ENCODE results near the gene MAIP1.

The MAIP1 gene

DNA sequence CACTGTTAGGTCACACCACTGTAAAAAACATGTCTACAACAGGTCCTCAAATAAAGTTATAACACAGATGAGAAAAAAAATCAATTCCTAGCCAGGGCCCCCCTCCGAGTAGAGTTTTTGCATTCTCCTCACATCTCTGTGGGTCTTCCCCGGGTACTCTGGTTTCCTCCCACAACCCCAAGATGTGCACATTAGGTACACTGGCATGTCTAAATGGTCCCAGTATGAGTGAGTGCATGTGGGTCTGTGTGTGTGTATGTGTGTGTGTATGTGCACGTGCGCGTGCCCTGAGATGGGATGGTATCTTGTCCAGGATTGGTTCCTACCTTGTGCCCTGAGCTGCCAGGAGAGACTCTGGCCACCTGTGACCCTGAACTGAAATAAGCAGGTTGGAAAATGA, 5.0 kb upstream of the MAIP1 start:
- DNase-seq: no peak

DNA sequence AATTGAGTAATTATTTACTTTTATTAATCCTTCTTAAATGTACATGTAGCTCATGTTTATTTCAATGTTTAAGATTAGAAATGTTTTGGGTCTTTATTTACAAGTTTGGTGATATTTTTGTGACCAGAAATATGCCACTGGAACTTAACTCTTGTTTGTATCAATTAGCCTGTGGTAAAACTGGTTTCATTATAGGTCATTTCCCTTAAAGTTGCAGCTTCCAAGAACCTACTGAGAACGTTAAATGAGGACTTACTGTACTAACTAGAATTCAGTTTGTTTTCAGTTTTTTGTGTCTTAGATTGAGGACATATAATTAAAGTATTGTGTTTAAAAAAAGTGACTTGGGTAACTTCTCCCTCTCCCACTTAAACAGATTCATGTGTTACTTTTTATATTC, 4.4 kb upstream of the MAIP1 start:
- no peak for DNase-seq

DNA sequence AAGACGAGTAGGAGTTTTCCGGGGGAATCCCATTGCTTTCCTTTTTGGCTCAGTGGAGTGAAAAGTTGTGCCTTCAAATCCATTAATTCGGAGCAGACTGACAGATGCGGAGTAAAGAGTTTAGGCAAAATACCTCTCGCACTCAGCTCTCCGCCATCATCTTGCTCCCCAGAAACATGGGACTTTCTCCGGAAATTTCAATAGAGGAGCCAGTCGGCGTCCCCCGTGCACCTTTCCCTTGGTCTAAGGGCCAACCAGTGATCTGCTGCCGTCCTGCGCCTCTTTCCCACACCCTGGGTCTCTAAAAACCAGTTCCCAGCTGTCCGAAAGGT, 409 bp upstream of the MAIP1 start:
- peak; percentile 22 for DNase-seq

DNA sequence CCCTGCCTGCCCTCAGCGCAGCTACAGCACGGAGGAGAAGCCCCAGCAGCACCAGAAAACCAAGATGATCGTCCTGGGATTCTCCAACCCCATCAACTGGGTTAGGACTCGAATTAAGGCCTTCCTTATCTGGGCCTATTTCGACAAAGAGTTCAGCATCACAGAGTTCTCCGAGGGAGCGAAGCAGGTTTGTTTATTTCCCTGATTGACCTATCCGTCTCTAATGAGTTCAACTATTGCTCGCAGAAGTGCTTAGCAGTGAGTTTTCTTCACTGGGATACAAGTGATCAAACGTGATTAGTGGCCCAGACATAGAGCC, 639 bp downstream of the MAIP1 start:
- DNase-seq: no peak

DNA sequence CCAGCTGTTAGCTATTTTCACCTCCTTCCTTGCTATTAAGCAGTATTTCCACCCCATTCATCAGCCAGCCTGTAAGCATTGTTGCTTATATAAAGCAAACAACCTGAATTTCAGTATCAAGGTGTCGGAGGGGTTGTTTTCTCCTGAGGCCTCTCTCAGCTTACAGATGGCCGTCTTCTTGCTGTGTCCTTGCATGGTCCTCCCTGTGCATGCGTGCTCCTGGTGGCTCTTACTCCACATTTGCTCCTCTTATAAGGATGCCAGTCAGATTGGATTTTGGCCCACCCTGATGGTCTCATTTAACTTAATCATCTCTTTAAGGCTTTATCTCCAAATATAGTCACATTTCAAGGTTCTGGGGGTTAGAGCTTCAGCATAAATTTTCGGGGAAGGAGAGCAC, 2.6 kb downstream of the MAIP1 start:
- no peak for DNase-seq

DNA sequence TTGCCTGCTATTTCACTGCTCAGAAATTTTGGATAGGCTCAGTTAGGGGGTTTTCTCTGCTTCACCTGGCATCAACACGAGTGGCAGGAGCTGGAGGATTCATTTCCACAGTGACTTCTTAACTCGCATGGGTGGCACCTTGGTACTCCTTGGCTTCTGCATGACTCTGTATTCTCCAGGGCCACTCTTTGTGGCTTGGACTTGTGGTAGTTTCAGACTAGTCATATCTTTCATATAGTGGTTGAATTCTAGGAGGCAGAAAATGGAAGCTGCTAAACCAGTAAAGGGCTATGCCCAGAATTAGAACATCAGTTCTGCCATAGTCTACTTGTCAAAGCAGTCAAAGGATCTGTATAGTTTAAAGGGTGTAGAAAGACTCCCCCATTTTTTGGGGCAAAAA, 6.8 kb downstream of the MAIP1 start:
- DNase-seq: no peak

DNA sequence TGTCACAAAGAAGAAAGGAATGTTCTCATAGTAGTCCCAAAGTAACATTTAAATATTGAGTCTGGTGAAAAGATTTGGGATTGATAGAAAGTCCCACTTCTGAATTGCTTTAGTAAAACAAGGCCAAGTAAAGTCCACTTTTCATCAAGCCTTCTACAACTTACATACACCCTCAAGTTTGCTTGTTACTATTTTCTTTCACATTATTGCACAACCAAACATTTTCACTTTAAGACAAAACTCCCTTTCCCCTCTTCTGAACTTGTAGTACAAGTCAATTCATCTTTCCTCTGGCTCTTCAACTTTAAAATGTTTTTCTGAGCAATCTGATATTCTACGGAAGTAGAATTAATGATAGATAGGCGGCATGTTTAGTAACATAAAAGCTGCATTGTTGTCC, 11.0 kb downstream of the MAIP1 start:
- DNase-seq: no peak

DNA sequence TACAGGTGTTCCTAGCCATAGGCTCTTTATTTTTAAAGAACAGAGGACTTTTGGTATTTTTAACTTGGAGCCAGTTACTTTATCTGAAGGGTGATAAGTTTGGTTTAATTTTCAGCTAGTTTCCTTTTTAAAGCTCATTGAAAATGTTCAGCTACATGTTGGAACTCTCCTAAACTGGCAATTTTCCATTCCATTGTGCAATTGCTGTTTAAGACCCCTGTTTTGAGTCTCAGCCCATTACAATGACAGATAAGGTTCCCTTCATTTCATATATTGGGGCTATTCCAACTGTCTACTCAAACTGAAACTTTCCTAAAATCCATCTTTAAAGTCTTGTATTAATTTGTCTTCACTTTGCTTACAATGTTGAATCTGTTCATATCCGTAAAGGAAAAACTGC, 11.6 kb downstream of the MAIP1 start:
- DNase-seq: no peak

DNA sequence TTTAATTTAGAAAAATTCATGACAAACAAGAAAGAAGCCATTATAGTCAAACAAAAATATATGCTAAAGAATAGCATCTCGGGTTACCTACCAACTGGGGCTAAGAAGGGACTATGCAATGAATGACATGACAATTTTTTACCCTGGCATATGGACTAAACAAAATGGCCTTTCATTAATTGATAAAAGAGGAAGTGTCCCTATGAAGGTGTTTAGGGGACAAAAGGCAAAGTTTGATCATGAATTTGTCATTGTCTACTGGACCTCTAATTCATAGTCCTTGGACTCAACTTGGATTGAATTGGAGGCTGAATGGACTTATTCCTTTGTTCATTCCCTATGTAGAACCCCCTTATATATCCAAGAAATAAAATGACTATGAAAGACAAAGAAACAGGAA, 12.7 kb downstream of the MAIP1 start:
- DNase-seq: no peak

DNA sequence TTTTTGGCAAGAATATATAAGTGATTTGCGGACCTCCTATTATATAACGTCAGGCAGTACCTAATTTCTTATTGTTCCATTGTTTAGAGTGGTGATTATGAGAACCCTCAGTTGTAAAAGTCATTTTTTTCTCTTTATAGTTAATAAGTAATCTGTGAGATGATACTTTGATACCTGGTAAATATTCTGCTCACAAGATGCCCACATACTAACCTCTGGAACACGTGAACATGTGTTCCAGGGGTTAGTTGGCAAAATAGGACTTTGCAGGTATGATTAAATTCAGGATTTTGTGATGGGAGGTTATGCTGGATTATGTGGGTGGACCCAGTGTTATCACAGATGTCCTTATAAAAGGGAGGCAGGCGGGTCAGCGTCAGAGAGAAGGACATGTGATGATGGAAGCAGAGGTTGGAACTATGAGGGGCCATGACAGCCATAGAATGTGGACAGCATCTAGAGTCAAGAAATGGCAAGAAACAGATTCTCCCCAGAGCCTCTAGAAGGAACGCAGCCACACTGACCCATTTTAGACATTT, 16.8 kb downstream of the MAIP1 start:
- no peak for DNase-seq

DNA sequence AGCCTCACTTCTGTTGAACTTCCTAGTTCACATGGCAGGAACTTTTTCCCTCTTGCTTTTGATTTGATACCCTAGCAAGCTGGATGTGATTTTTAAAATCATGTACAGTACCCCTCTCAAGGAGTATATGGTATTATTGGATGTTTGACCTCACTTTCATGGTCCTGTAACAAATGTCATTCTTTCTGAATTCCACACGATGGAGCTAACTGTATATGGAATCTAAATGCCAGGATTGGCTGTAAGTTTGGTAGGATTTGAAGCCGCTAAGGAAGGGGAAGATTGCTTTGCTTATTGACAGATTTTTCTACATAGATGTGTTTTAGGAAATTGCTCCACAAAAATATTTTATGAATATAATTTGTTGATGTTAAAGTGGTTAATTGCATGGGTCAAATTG, 18.3 kb downstream of the MAIP1 start:
- no peak for DNase-seq

DNA sequence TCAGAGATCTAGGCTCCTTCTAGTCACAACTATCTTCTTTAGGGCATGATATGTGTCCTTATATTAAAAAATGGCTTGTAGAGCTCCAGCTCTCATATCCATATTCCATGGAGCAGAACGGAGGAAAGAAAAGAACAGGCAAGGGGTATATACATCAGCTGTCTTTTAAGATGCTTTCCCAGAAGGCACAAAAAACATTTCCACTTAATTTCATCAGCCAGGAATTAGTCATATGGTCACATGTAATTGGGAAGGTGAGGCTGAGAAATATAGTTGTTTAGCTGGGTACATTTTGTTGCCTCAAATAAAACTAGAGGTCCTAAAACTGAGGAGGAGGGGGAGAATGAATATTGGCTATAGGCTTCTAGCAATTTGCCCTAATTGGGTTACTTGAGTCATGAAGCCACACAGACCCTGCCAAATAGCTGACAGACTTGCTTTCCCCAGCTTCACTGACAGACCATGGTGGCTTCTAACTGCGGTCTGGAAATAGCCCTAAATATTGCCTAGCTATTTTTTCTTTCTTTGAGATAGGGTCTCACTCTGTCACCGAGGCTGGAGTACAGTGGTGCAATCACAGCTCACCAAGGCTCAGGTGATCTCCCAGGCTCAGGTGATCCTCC, 20.0 kb downstream of the MAIP1 start:
- no peak for DNase-seq

DNA sequence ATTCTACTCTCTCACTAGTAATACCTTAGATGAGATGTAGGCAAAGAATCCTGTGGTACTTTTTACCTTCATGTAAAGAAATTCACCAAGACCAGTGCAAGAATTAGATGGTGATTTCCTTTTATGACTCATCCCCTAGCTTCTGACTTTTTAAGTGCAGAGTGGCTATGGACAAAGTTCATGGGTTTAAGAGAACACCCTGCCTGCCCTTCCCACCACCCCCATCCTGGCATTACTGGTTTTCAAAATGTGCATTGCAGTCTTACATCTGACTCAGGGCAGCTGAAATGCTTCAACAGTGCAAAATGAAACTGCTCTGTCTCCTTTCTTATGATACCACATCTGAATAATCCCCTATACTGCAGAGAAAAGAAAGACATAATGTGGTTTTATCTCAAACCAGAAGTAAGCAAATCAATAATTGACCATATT, 22.6 kb downstream of the MAIP1 start:
- DNase-seq: no peak

DNA sequence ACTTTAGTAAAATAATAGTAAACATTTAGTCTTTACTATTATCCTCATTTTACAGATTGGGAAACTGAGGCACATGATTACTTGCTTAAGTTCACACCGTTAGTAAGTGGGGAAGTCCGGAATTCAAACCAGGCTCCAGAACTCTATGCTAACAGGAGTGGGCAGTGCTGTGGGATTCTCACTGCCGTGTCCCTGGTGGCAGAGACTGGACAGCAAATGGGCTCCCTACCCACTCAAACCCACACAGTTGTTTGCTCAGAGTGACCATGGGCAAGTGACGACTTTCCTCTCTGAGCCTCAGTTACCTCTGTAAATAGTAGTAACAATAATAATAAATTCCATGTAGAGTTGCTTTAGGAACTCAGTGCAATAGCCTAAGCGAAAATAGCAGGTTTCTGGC, 24.0 kb downstream of the MAIP1 start:
- DNase-seq: no peak

DNA sequence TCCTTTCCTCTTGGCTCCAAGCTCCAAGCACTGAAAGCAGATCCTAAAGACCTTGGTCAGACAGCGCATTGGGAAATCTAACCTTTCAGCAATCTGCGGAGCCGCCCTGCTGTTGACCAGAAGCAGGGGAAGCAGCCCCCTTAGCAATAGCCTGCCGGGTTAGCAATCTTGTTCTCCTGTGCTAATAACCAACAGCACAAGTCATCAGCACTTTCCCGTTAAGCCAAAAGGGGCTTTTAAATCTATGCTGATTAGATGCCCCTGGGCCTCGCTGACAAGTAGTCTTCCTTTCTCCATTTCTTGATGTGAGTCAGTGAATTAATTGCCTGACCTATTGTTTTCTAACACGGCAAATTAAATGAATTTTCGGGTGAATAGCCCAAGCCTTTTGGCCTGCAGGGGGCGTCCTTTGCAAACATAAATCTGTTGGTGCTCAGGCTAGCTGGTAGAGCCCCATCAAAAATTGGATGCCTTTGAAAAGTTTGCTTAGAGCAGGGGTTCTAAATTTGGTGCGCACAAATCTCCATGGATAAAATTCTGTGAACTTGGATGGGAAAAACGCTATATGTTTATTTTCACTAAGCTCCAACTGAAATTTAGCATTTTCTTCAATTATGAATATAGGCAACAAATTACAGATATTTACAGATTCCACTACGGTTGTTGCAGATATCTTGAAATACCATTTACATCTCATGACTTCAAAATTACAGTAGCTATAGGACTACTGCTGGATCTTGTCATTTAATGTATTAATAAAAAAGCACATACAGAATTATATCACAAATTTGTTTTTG, 24.6 kb downstream of the MAIP1 start:
- DNase-seq: peak; percentile 93

DNA sequence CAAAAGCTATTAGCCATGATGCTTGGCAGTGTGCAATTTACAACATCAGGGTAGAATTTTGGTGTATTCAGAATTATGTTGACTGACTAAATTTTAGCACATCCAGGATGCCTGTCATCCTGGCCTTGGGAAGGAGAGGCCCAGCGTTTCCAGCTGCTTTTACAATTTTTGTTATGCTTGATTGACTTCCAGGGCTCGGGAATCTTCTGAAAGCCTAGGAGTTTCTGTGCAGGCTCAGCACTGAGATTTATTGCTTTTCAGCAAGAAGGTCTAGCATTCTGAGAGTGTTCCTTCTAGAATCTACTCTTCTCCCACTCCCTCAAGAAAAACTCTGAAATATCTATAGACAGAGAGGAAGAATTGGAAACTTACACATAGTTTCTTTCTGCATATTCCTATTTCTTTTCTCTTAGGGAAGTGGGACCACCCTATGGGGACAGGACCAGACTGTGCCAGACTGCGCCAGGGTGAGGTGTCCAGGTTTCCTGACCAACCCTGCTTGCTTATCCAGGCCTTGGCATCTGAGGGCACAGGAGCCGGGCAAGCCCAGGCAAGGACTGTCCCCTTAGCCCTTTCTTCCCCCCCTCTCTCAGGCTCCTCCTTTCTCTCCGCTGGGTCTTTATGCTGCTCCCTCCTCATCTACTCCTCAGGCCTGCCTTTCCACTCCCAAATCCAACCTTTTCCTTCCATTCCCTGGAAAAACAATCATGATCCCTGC, 26.9 kb downstream of the MAIP1 start:
- DNase-seq: no peak

DNA sequence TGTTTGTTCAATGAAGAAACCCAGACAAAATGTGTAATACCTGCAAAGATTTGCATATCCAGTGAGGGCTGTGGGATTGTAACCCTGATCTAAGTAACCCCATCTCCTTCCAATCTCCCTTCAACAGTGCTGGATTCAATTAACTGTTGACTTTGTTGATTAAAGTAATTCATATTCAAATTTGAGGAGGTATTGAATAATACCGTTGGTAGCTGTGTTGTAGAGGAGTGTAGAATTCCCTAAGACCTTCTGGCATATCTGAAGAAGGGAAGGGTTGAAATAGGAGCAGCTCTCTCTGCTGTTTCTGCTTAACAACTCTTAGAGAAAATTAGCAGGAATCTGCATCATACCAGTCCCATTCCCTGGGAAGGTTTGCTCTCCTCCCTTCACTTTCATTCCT, 28.2 kb downstream of the MAIP1 start:
- DNase-seq: no peak

DNA sequence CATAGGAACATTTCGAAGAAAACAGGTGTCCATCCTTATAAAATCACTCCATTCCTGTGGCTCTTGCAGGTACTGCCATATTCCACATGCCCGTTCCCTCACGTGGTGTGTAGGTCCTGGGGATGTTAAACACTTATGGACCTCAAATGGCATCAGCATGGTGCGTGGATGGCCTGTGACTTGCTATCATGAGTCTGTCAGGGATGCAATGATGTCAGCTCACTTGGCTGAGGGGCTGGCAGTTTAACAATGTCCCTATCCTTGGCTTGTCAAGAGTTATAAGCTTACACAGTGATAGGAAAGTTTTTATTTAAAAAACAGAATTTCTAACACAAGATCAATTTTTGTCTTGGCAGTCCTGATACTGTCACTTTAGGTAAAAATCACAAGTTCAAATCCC, 28.8 kb downstream of the MAIP1 start:
- no peak for DNase-seq

DNA sequence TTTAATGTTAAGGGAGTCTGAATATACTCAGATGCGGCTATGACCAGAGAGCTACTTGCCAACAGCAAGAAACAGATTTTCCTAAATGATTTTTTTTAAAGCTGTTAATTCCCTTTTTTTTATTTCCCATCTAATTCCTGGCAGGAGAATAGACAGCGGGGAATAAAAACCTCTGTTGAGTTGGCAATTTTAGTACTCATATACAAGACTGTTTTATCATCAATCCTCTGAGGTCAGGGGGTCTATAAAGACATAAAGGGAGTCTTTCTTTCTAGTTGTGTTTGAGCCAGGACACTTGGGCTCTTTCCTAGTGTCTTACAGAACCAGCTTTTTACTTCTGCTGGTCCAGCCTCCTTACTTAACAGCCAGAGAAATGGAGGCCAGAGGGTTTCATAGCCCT, 29.4 kb downstream of the MAIP1 start:
- no peak for DNase-seq

DNA sequence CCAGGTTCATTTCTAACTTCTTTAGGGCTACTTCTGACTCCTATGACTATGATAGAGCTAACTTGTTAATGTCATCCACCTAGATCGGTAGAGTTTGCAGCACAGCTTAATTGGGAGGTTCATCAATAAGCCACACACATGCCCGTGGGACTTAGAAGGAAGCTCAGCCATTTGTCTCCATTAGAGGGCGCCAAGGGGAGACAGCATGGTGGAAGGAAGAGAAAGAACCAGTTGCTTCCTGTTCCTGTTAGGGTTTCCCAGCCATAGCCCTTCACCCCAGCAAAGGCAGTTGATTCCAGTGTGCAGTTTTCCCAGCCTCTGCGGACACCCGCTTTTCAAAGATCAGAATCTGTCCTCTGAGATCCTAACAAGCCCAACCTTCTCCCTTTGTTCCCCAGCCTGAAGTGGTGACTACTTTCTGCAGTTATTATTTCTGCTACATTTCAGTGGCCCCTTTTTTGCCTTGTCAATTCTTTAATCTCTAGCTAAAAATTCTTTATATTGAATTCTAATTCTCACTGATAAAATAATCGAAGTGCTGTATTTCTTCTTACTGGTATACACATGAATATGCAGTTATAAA, 30.3 kb downstream of the MAIP1 start:
- DNase-seq: peak; percentile 78

DNA sequence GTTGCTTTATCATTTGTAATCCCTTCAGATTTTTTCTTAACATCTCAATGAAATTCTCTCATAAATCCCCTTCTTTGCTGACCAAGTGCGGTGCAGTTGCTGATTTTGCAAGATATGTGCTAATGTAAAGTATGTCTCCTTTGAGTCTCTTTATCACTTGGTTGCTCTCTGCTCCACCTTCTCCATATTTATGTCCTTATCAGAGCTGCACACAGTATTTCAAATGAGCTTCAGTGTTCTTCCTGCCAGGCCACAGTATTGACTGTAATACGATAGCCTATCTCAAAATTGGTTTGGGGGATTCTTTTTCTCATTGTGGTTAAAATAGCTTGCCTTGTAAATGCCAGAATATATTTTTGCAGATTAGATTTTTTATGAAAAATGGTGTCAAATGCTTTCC, 32.2 kb downstream of the MAIP1 start:
- DNase-seq: peak; percentile 2

DNA sequence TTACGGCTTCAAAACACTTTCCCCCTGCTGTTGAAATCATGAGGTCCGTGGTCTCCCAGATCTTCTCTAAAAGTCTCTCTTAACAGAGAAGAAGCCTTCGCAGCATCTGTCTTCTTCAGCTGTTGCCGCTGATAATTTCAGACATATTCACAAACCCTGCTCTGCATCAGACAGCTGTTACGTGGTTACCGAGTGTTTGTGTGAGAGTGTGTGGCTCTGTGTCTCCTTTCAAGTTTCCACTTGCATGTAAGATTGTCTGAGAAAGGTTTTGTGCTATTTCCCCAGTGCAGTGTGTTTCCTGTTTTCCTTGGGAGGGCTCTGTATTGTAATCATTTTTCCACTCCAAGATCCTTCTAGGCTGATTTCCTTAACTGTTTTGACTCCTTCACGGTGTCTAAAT, 32.8 kb downstream of the MAIP1 start:
- peak; percentile 5 for DNase-seq

DNA sequence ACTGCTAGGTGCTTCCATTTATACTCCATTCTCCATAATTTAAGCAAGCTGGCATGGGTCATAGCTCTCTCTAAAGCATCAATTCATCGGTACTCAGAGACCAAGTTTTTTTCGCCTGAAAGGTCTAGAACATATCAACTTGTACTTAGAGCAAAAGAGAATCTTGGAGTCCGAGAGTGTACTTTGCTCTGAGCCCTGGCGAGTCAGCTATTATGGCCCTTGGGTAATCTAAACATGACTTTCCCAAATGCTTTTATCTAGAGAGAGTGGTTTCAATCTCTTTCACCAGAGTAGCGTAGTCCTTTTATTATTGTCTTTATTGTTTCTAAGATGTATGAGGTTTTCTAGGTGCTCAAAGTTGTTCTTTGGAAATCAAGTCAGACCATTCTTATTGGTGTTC, 34.4 kb downstream of the MAIP1 start:
- no peak for DNase-seq

DNA sequence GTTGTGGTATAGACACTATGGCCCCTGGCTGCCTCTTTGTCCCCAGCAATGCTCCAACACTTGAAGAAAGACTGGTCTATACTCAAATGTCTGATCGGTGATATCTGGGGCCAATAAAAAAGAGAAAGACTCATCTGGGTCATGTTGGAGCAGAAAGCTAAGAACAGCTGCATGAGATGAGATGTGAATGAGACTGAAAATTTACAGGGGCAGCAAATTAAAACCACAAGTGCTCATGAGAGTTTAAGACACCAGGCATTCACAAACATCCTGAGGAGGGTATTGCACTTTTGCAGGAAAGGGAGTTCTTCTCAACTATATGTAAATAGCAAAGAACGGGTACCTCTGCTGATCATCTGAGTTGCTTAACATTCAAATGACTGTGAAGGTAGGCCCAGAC, 36.3 kb downstream of the MAIP1 start:
- DNase-seq: no peak

All from NCI-H1694 (cell line).